H1 (cell line): Measurements from ENCODE around the gene CKAP4. TPM values are rescaled to one million over a fixed set of nuclear protein-coding genes. Genes with fewer than 3 reads are reported as not detected.

Experiments
- CHD1 ChIP-seq: IDR thresholded peaks from 2 replicates; pipeline ENCODE4 v1.6.1; 2012; ENCODE audit warnings: low read depth, low read length, improper control_type of control experiment
- CTBP2 ChIP-seq: IDR thresholded peaks from 2 replicates; pipeline ENCODE4 v1.7.0; 2011; ENCODE audit warnings: borderline replicate concordance, mild to moderate bottlenecking, moderate library complexity, mixed read lengths, low read length; ENCODE audit not compliant: insufficient read depth, insufficient read length
- KDM5A ChIP-seq: fragments of 200-600 bp; IDR thresholded peaks from 2 replicates; pipeline ENCODE4 v1.7.1; 2012; ENCODE audit warnings: mild to moderate bottlenecking, low read length, inconsistent platforms, mixed read lengths
- NRF1 ChIP-seq: IDR thresholded peaks from 2 replicates; pipeline ENCODE4 v1.6.1; 2011; ENCODE audit warnings: mild to moderate bottlenecking, low read depth, low read length, improper control_type of control experiment
- SUZ12 ChIP-seq: fragments of 200-600 bp; sonication (generic); IDR thresholded peaks from 2 replicates; pipeline ENCODE4 v1.6.1; 2012; ENCODE audit warnings: mild to moderate bottlenecking, inconsistent platforms, low read length, moderate library complexity, mixed read lengths
- TBP ChIP-seq: IDR thresholded peaks from 2 replicates; pipeline ENCODE4 v1.6.1; 2011; ENCODE audit warnings: low read depth, low read length, improper control_type of control experiment
- TEAD4 ChIP-seq: IDR thresholded peaks from 2 replicates; pipeline ENCODE4 v1.6.1; 2012; ENCODE audit warnings: low read depth, low read length, inconsistent platforms, mixed read lengths
- USF2 ChIP-seq: IDR thresholded peaks from 2 replicates; pipeline ENCODE4 v1.6.1; 2011; ENCODE audit warnings: low read length, improper control_type of control experiment
- polyA plus RNA-seq, 7 experiments: library from polyadenylated mRNA; depleted of rRNA in 3 of 7; stranded (reverse) in 5 of 7; unstranded in 2 of 7; fragments of >200 nt in 5 of 7; fragments of 200-250 nt in 2 of 7; gene quantifications; 1 replicate in 5 of 7; 2 replicates in 1 of 7; 4 replicates in 1 of 7; pipeline versions ENCODE4 v1.2.1 to v1.2.3, GENCODE V29; 2011 to 2013; ENCODE audit warnings: missing spikeins in 2 of 7, mixed read lengths in 2 of 7
- total RNA-seq: library from RNA; stranded (reverse); fragmentation: NEBNext Ultra II Directional; extraction: Animal tissue kit (Norgen Biotek cat#: 25700); gene quantifications from 2 replicates; pipeline ENCODE4 v1.2.1, GENCODE V29; 2021

CKAP4 gene
- total and polyA plus RNA-seq, 2 of the 8 experiments (the other 6 are each of a cell fraction or from before 2014, with no cell fraction given), result 35.8 to 80.7 TPM

GRCh38 chr12:106281056-106281782 lies 33.4 kb upstream of the CKAP4 start (continued):
- no peak for TF ChIP-seq USF2
- no peak for TF ChIP-seq TBP
- no peak for TF ChIP-seq CTBP2
- TF ChIP-seq NRF1, result no peak
- TF ChIP-seq TEAD4, result no peak
- TF ChIP-seq SUZ12, result no peak
- TF ChIP-seq CHD1, result no peak
- TF ChIP-seq KDM5A, result no peak
